Large intestine (tissue), 3 donors: ENCODE measurements around the gene OR1F1. TPM values are rescaled to one million over a fixed set of nuclear protein-coding genes. Genes with fewer than 3 reads are reported as not detected.

Experiments
- DNase-seq, 2 donors: peaks; one replicate each; pipeline versions ENCODE4 v3.0.0 to v3.0.0-alpha.2; 2013
- H3K27ac ChIP-seq: one replicate; pipeline ENCODE4 v1.5.1; 2013; ENCODE audit warnings: low read length
- H3K27me3 ChIP-seq: 2 replicates; pipeline ENCODE4 v1.6.1; 2013; ENCODE audit warnings: low read length; ENCODE audit not compliant: control insufficient read depth, insufficient read depth
- H3K36me3 ChIP-seq: 2 replicates; pipeline ENCODE4 v1.6.1; 2013; ENCODE audit warnings: low read length; ENCODE audit not compliant: control insufficient read depth, insufficient read depth
- H3K4me1 ChIP-seq: one replicate; pipeline ENCODE4 v1.6.1; 2013; ENCODE audit warnings: low read length; ENCODE audit not compliant: control insufficient read depth, insufficient read depth
- H3K4me3 ChIP-seq: one replicate; pipeline ENCODE4 v1.5.1; 2013; ENCODE audit warnings: low read length
- H3K9me3 ChIP-seq: one replicate; pipeline ENCODE4 v1.6.1; 2013; ENCODE audit warnings: mild to moderate bottlenecking, low read depth, low read length, moderate library complexity; ENCODE audit not compliant: control insufficient read depth
- WGBS: methylation state at CpG from one replicate; pipeline ENCODE4 v1.1.5; 2013; ENCODE audit warnings: low lambda C conversion rate; ENCODE audit not compliant: insufficient coverage; 5-methylcytosine and 5-hydroxymethylcytosine counted together
- polyA plus RNA-seq: library from polyadenylated mRNA; unstranded; fragments of 120-200 nt; gene quantifications from one replicate; pipeline ENCODE4 v1.2.1, GENCODE V29; 2013

The OR1F1 gene
- polyA plus RNA-seq, 1 donor: not detected

DNA sequence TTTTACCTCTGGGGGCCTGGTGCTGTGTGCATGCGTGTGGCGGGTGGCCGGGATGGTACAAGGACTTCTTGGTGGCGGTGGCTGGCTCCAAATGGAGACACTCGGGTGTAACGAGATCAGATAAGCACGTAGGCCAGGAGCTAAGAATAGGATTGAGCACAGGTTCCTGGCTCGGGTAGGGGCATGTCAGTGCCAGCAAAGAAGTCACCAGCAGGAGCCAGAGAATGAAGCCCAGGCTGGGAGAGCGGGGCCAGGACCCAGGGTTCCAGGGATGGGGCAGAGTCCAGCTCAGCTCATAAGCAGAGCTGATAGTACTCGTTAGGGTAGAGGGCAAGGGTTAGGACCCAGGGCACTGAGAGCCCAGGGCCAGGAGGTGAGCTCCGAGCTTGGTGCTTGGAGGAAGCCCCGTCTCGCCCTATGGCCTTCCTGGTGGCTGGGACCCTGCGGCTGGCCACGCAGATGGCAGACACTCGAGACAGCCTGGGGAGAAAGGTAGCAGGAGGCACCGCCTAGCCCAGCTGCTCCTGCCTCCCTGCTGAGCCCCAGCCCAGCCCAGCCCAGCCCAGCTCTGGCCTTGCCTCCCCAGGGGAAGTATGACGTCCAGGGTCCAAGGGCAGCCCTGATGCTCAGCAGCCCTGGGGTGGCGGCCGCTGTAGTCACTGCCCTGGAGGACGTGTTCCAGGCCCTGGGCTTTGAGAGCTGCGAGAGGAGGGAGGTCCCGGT, 44.2 kb upstream of the OR1F1 start:
- peaks cover 26% of the 10 kb centered on the region for H3K36me3 ChIP-seq
- no CpG with 5 or more reads among the region's 23 CpGs for WGBS
- peak overlapping the region; percentile 67 for H3K27ac ChIP-seq
- H3K4me1 ChIP-seq: peaks cover 23% of the 10 kb centered on the region
- H3K9me3 ChIP-seq: no peaks in the 10 kb centered on the region
- peak; percentile 69 to 87 for DNase-seq
- H3K4me3 ChIP-seq: no peak overlapping the region
- no peaks in the 10 kb centered on the region for H3K27me3 ChIP-seq

DNA sequence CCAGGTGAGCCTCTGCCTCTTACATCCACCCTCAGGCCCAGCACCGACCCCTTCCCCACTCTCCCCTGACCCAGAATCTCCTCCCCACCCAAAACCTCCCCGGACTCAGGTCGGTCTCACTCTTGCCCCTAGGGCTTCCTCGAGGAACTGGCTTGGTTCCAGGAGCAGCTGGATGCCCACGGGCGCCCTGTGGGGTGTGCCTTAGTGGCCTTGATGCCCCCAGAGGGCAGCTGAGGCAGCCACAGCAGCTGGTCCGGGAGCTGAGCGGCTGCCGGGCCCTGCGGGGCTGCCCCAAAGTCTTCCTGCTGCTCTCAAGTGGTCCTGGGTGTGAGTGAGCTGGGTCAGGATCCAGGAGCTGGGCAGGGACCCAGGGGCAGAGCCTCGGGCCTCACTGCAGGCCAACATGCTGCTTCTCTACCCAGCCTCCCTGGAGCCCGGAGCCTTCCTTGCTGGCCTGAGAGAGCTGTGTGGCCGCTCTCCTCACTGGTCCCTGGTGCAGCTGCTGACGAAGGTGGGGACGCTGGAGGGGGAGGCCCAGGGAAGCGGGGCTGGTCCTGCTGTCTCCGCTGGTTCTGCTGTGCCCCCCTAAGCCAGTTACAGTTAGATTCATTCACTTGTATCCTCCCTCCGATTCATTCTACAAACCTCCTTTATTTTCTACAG, 43.6 kb upstream of the OR1F1 start:
- Histone ChIP-seq H3K27ac (peak overlapping the region; percentile 67), H3K36me3 (peaks cover 22% of the 10 kb centered on the region), H3K4me1 (peaks cover 26% of the 10 kb centered on the region), H3K9me3 (no peaks in the 10 kb centered on the region), H3K27me3 (no peaks in the 10 kb centered on the region), H3K4me3 (no peak overlapping the region)
- WGBS: no CpG with 5 or more reads among the region's 18 CpGs
- no peak for DNase-seq

DNA sequence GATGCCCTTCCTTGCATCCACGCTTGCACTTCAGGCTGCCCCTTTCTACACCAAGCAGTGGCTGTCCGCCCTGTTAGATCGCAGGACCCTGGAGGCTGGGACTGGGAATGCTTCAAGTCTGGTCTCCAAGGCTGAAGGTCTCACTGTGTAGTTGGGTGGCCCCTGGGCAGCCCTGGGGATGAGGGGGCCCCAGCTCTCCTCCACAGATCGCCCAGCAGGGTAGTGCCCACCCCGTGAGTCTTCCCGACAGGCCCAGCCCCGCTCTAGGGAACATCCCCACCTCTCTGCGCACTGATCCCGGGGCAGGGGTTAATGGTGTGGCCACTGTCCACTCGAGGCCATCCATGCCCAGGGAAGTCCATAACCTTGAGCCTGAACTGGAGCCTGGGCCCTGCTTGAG, 42.9 kb upstream of the OR1F1 start:
- Histone ChIP-seq H3K27me3 (no peaks in the 10 kb centered on the region), H3K4me3 (no peak overlapping the region), H3K4me1 (peaks cover 31% of the 10 kb centered on the region), H3K36me3 (peaks cover 22% of the 10 kb centered on the region), H3K27ac (no peak overlapping the region), H3K9me3 (no peaks in the 10 kb centered on the region)
- no peak for DNase-seq
- WGBS: no CpG with 5 or more reads among the region's 10 CpGs

DNA sequence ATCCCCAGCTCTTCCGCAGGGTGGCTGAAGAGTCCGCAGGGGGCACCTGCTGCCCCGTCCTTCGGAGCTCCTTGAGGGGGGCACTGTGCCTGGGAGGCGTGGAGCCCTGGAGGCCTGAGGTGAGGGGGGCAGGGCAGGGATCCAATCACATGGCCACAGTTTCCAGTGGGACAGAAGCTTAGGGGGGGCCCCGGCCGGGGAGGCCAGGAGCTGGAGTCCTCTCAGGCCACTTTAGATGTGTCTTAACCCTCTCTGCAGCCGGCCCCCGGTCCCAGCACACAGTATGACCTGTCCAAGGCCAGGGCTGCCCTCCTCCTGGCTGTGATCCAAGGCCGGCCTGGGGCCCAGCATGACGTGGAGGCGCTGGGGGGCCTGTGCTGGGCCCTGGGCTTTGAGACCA, 42.3 kb upstream of the OR1F1 start:
- Histone ChIP-seq H3K9me3 (no peaks in the 10 kb centered on the region), H3K4me1 (peaks cover 31% of the 10 kb centered on the region), H3K27me3 (no peaks in the 10 kb centered on the region), H3K4me3 (no peak overlapping the region), H3K27ac (no peak overlapping the region), H3K36me3 (peaks cover 22% of the 10 kb centered on the region)
- no CpG with 5 or more reads among the region's 12 CpGs for WGBS
- no peak for DNase-seq

DNA sequence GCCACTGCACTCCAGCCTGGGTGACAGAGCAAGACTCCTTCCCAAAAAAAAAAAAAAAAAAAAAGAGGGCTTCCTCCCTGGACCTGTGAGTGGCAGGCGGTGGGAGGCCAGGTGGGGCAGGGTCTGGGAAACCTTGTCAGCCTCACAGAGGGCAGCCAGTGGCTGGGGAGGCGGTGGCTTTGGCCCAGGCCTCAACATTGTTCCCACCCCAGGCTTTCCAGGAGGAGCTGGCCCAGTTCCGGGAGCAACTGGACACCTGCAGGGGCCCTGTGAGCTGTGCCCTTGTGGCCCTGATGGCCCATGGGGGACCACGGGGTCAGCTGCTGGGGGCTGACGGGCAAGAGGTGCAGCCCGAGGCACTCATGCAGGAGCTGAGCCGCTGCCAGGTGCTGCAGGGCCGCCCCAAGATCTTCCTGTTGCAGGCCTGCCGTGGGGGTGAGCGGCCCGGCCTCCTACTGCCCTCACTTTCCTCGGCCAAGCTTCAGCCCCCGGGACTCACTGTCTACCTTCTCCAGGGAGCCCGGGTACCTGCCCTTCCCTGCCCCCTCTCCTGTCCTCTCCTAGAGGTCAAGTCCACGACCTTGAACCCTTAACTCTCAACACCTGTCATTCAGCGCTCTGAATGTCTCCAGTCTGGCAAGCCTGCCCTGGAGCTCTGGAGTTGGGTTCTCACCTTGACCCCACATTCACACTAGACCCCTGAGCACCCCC, 40.8 kb upstream of the OR1F1 start:
- no peak overlapping the region for H3K4me3 ChIP-seq
- H3K36me3 ChIP-seq: peaks cover 8% of the 10 kb centered on the region
- H3K27ac ChIP-seq: no peak overlapping the region
- DNase-seq: no peak
- peaks cover 46% of the 10 kb centered on the region for H3K4me1 ChIP-seq
- no peaks in the 10 kb centered on the region for H3K9me3 ChIP-seq
- no CpG with 5 or more reads among the region's 16 CpGs for whole genome bisulfite sequencing
- peaks cover 2% of the 10 kb centered on the region for H3K27me3 ChIP-seq

DNA sequence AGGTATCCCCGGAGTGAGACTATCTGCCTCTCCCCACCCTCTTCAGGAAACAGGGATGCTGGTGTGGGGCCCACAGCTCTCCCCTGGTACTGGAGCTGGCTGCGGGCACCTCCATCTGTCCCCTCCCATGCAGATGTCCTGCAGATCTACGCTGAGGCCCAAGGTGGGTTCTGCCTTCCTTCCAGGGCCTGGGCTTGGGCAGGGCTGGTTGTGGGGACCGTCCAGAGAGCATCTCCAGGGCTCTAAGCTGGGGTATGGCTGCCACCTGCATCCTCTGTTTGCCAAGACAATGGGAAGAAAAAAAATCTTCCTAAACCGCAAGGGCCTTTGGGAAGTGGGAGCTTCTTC, 40.3 kb upstream of the OR1F1 start:
- H3K9me3 ChIP-seq: no peaks in the 10 kb centered on the region

DNA sequence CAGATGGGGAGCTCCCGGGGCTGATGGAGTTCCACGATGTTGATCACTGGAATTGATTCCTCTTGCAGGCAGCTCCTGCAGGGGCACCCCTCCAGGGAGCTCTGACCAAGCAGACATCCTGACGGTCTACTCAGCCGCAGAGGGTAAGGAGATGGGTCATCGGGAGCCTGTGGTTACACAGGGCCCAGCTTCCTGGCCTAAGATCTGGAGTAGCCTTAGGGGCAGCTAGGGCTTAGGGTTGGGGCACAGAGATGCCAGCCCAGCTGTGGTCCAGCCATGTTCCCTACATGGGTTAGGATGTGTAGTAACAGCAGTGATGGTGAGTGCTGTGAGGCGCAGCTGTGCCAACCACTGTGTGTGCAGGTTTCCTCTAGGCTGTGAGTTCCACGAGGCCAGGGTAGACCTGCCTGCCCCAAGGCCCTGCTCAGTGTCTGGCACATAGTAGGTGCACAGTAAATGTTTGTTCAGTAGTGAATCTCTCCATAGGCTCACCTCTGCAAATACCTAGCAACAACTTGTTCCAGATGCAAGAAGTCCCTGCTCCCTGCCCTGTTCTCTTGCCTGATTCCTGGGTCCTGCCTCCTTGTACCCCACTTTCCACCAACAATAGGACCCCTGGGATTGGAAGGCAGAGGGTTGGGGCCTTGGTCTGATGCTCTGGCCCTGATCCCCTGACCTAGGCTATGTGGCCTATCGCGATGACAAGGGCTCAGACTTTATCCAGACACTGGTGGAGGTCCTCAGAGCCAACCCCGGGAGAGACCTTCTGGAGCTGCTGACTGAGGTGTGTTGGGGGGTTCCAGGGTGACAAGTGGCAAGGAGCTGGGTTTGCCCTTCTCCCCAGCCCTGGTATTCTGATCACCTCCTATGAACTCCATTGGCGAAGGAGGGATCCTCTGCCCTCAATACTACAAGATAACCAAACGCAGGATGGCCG, 39.5 kb upstream of the OR1F1 start:
- H3K27me3 ChIP-seq: peaks cover 2% of the 10 kb centered on the region
- H3K4me3 ChIP-seq: no peak overlapping the region
- no CpG with 5 or more reads among the region's 13 CpGs for WGBS
- H3K4me1 ChIP-seq: peaks cover 42% of the 10 kb centered on the region
- H3K36me3 ChIP-seq: no peaks in the 10 kb centered on the region
- DNase-seq: no peak
- H3K9me3 ChIP-seq: no peaks in the 10 kb centered on the region
- no peak overlapping the region for H3K27ac ChIP-seq

More for the DNA sequence above, 40.3 kb upstream of the OR1F1 start:
- DNase-seq: no peak
- no peak overlapping the region for H3K4me3 ChIP-seq
- H3K4me1 ChIP-seq: peaks cover 48% of the 10 kb centered on the region
- peaks cover 2% of the 10 kb centered on the region for H3K27me3 ChIP-seq
- H3K27ac ChIP-seq: no peak overlapping the region
- no CpG with 5 or more reads among the region's 5 CpGs for WGBS
- peaks cover 3% of the 10 kb centered on the region for H3K36me3 ChIP-seq

DNA sequence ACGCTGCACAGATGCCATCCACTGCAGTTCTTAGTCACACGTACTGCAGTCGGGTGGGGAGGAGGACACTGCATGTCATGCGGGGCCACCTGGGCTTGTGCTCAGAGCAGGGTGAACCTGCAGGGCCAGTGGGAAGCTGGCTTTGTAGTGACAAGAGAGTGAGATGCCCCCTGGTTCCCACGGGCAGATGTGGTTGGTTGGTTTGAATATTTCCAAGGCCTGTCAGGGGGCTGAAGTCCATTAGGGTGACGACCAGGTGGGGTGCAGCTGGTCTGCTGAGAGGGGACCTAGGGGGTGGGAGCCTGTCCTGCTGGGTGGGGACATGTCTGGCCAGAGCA, 38.8 kb upstream of the OR1F1 start:
- no CpG with 5 or more reads among the region's 6 CpGs for WGBS
- Histone ChIP-seq H3K9me3 (no peaks in the 10 kb centered on the region), H3K4me3 (no peak overlapping the region), H3K4me1 (peaks cover 36% of the 10 kb centered on the region), H3K27ac (peak overlapping the region; percentile 87), H3K36me3 (no peaks in the 10 kb centered on the region), H3K27me3 (peaks cover 2% of the 10 kb centered on the region)
- peak in 1 of 2 donors; percentile 28 for DNase-seq

DNA sequence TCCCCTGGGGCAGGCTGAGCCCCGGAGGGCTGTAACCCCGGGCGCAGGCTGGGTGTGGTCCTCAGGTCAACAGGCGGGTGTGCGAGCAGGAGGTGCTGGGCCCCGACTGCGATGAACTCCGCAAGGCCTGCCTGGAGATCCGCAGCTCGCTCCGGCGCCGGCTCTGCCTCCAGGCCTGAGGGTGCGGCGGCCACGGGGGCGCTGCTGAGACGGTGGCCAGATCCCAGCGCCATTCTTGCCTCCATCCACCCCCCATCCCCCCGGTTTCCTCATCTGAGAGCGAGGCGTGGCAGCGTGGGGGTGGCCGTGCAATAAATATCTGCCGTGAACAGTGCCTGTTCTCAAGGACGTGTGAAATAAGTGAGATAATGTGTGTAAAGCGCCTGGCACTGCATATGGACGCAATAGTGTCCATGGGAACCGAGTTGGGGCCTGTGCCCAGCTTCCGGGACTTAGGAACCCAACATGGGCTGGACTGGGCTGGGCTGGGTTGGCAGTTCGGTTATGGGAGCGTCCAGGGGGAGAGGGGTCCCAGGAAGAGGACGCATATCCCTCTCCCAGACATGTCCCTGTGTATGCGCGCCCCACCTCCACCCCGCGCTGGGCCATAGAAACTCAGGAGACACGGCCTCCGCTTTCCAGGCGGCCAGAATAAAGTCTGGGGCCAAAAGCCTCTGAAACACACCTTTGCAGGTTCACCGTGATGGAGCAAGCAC, 38.2 kb upstream of the OR1F1 start:
- WGBS: no CpG with 5 or more reads among the region's 41 CpGs
- Histone ChIP-seq H3K4me3 (peak overlapping the region; percentile 68), H3K36me3 (no peaks in the 10 kb centered on the region), H3K27ac (peak overlapping the region; percentile 87), H3K27me3 (peaks cover 2% of the 10 kb centered on the region), H3K9me3 (no peaks in the 10 kb centered on the region), H3K4me1 (peaks cover 30% of the 10 kb centered on the region)
- peak; percentile 71 to 83 for DNase-seq
